SH-SY5Y (cell line): ENCODE data around the gene TGFBR3.

ENCODE experiments used
- GATA2 ChIP-seq: IDR thresholded peaks from 2 replicates; pipeline ENCODE4 v1.6.1; 2011; ENCODE audit warnings: mild to moderate bottlenecking, low read depth, low read length
- GATA3 ChIP-seq: IDR thresholded peaks from 2 replicates; pipeline ENCODE4 v1.6.1; 2011; ENCODE audit warnings: low read depth, mild to moderate bottlenecking, low read length, moderate library complexity

DNA sequence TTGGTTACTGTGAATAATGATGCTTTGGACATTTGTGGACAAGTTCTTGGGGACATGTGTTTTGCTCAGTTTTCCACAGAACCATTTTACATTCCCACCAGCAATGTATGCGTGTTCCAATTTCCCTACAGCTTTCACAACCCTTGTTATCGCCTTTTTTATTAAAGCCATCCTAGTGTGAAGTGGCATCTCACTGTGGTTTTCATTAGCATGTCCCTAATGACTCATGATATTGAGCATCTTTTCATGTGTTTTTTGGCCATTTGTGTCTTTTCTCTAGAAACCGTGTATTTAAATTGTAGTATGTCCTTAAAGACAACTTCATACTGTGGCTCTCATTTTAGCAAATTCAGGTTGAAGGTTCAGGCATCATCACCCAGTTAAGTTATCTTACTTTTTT lies 132.1 kb downstream of the TGFBR3 start:
- no peak for TF ChIP-seq GATA3
- no peak for TF ChIP-seq GATA2
